Stimulated activated CD4-positive, alpha-beta T cell treated with anti-CD3 and anti-CD28 coated beads, Interleukin-4, amount 100 ng/mL, for 1 hour (primary cell): Measurements from ENCODE around the gene TRRAP.
A peak's percentile ranks its signal among the peaks of the same experiment; 100 is the strongest.
"Not testable (repeated sequence)": the region's sequence is repeated elsewhere in the genome, so short reads cannot be mapped to it uniquely, and the experiment has no call there.

ENCODE experiments used
- DNase-seq: peaks from one replicate; pipeline ENCODE4 v3.0.0-alpha.2; 2020

The TRRAP gene

GRCh38 chr7:99033765-99034164, 155.4 kb downstream of the TRRAP start:
- DNase-seq: no peak

GRCh38 chr7:99034932-99035722, 156.8 kb downstream of the TRRAP start:
- DNase-seq: no peak

- no peak for DNase-seq
These were observed 157.6 kb downstream of the TRRAP start for GRCh38 chr7:99035723-99036545.

- no peak for DNase-seq
These were observed 158.3 kb downstream of the TRRAP start for GRCh38 chr7:99036546-99037111.

GRCh38 chr7:99037327-99037940, 159.1 kb downstream of the TRRAP start:
- DNase-seq: no peak

GRCh38 chr7:99038086-99038855, 159.9 kb downstream of the TRRAP start:
- no peak for DNase-seq

- no peak for DNase-seq
These were observed 161.1 kb downstream of the TRRAP start for GRCh38 chr7:99039384-99039891.

GRCh38 chr7:99040104-99040958, 162.0 kb downstream of the TRRAP start:
- peak; percentile 50 for DNase-seq

- no peak for DNase-seq
These were observed 163.2 kb downstream of the TRRAP start for GRCh38 chr7:99041526-99041925.

GRCh38 chr7:99042957-99043356, 164.6 kb downstream of the TRRAP start:
- DNase-seq: no peak

- DNase-seq: not testable (repeated sequence)
These were observed 166.5 kb downstream of the TRRAP start for GRCh38 chr7:99044858-99045257.

- not testable (repeated sequence) for DNase-seq
These were observed 167.9 kb downstream of the TRRAP start for GRCh38 chr7:99046262-99046661.

- DNase-seq: no peak
These were observed 168.4 kb downstream of the TRRAP start for GRCh38 chr7:99046722-99047121.

- no peak for DNase-seq
These were observed 169.3 kb downstream of the TRRAP start for GRCh38 chr7:99047526-99048077.

- no peak for DNase-seq
These were observed 172.6 kb downstream of the TRRAP start for GRCh38 chr7:99050971-99051370.

GRCh38 chr7:99054781-99055180, 176.4 kb downstream of the TRRAP start:
- DNase-seq: no peak

- no peak for DNase-seq
These were observed 182.9 kb downstream of the TRRAP start for GRCh38 chr7:99061001-99061776.
